ENCODE measurements around the gene PCDHGC4. TPM values are rescaled to one million over a fixed set of nuclear protein-coding genes. Genes with fewer than 3 reads are reported as not detected.

PCDHGC4 gene
- total RNA-seq, 1 experiment from 2014 or later, result 4.3 TPM

GRCh38 chr5:141528291-141528984 is 43.6 kb downstream of the PCDHGC4 start:
- Histone ChIP-seq H3K27ac (ENCODE audit: insufficient read length, low read depth, low read length) (no peak overlapping the region), H4K5ac (ENCODE audit: insufficient read length, low read depth, low read length) (no peak overlapping the region), H2BK12ac (ENCODE audit: insufficient read length, low read depth, low read length) (no peak overlapping the region), H2BK5ac (ENCODE audit: insufficient read length, low read length) (no peak overlapping the region), H3K4me1 (ENCODE audit: insufficient read depth, low read length) (no peaks in the 10 kb centered on the region; the same call in none of the 2 replicates), H3K9ac (ENCODE audit: extremely low read depth, insufficient read length, low read length) (no peak overlapping the region), H3K79me1 (ENCODE audit: insufficient read depth, low read depth, low read length, poor library complexity, severe bottlenecking) (peaks cover 2% of the 10 kb centered on the region), H2BK120ac (ENCODE audit: low read depth, low read length, poor library complexity, severe bottlenecking) (no peak overlapping the region), H3K23ac (ENCODE audit: insufficient read length, low read depth, low read length) (no peak overlapping the region), H3K23me2 (ENCODE audit: insufficient read length, low read depth, low read length, poor library complexity, severe bottlenecking) (no peaks in the 10 kb centered on the region), H2BK15ac (ENCODE audit: low read depth, low read length) (no peak overlapping the region), H2BK20ac (ENCODE audit: low read depth, low read length, poor library complexity, severe bottlenecking) (no peak overlapping the region), H3K9me3 (ENCODE audit: control insufficient read depth, low read depth, low read length) (no peaks in the 10 kb centered on the region), H3K27me3 (ENCODE audit: insufficient read depth, low read length) (no peaks in the 10 kb centered on the region), H4K20me1 (ENCODE audit: control insufficient read depth, insufficient read depth, insufficient read length) (no peaks in the 10 kb centered on the region), H3K56ac (ENCODE audit: insufficient read length, low read depth, low read length) (no peak overlapping the region), H4K91ac (ENCODE audit: insufficient read length, low read depth, low read length) (no peak overlapping the region), H3T11ph (ENCODE audit: low read length) (no peak overlapping the region), H3K4me2 (ENCODE audit: insufficient read depth, insufficient read length, low read length) (no peak overlapping the region), H4K8ac (replicated peaks; ENCODE audit: insufficient read length, low read depth, low read length) (no peak overlapping the region), H3K79me2 (ENCODE audit: insufficient read depth, low read length) (no peaks in the 10 kb centered on the region), H2AFZ (ENCODE audit: low read length) (no peak overlapping the region), H3K14ac (ENCODE audit: insufficient read depth, low read length) (no peak overlapping the region), H2AK5ac (ENCODE audit: insufficient read length, low read length) (no peak overlapping the region), H3K4ac (ENCODE audit: low read depth, low read length) (no peak overlapping the region), H3K18ac (ENCODE audit: insufficient read length, low read depth, low read length) (no peak overlapping the region)
- Mint-ChIP-seq H3K36me3 (ENCODE audit: insufficient read depth in 1 of 3, low read depth in 3 of 3) (peaks cover 24 to 41% (median 41%) of the 10 kb centered on the region in 3 experiments; a peak in 6 of 7 replicates), H3K27ac (no peak overlapping the region), H3K27me3 (ENCODE audit: low read depth) (no peaks in the 10 kb centered on the region; the same call in 1 of the 2 replicates), H3K4me1 (peaks cover 16 to 20% of the 10 kb centered on the region in 2 experiments), H3K4me3 (no peak overlapping the region), H3K9me3 (no peaks in the 10 kb centered on the region)
- TF ChIP-seq CTCF (conservative IDR thresholded peaks at IDR 0.05), result no peak
- no peak for DNase-seq
- WGBS (ENCODE audit: extremely low coverage, insufficient read length, low lambda C conversion rate), result no CpG with 5 or more reads among the region's 11 CpGs
